HepG2 (cell line): ENCODE results near the gene IFIH1. TPM values are rescaled to one million over a fixed set of nuclear protein-coding genes. Genes with fewer than 3 reads are reported as not detected.

Source experiments
- FOXO1 ChIP-seq: sonication (generic); formaldehyde crosslinking; IDR thresholded peaks from 2 replicates; pipeline ENCODE4 v1.4.0; 2020; ENCODE audit warnings: missing genetic modification reagents
- IRX3 ChIP-seq: sonication (generic); formaldehyde crosslinking; IDR thresholded peaks from 2 replicates; pipeline ENCODE4 v1.8.1; 2023; ENCODE audit warnings: mild to moderate bottlenecking, low read depth, missing genetic modification reagents, borderline replicate concordance
- KAT8 ChIP-seq: IDR thresholded peaks from 2 replicates; pipeline ENCODE4 v1.6.1; 2016; ENCODE audit warnings: missing genetic modification reagents, missing compliant biosample characterization
- MEIS2 ChIP-seq: sonication (generic); formaldehyde crosslinking; IDR thresholded peaks from 2 replicates; pipeline ENCODE4 v1.9.0; 2021; ENCODE audit warnings: mild to moderate bottlenecking, missing genetic modification reagents
- SMAD9 ChIP-seq: sonication (generic); formaldehyde crosslinking; IDR thresholded peaks from 2 replicates; pipeline ENCODE4 v1.5.1; 2020; ENCODE audit warnings: mild to moderate bottlenecking, missing genetic modification reagents
- ZEB1 ChIP-seq: IDR thresholded peaks from 2 replicates; pipeline ENCODE4 v1.6.1; 2012; ENCODE audit warnings: mild to moderate bottlenecking, low read depth, inconsistent platforms; ENCODE audit not compliant: insufficient replicate concordance
- ZNF138 ChIP-seq: sonication (generic); formaldehyde crosslinking; IDR thresholded peaks from 2 replicates; pipeline ENCODE4 v1.5.0; 2020; ENCODE audit warnings: mild to moderate bottlenecking, low read depth, missing genetic modification reagents
- ZNF547 ChIP-seq: sonication (generic); formaldehyde crosslinking; IDR thresholded peaks from 2 replicates; pipeline ENCODE4 v1.5.1; 2020; ENCODE audit warnings: mild to moderate bottlenecking, missing genetic modification reagents
- ZNF670 ChIP-seq: sonication (generic); formaldehyde crosslinking; IDR thresholded peaks from 2 replicates; pipeline ENCODE4 v1.8.0; 2022; ENCODE audit warnings: mild to moderate bottlenecking, missing genetic modification reagents, borderline replicate concordance
- ZSCAN31 ChIP-seq: sonication (generic); formaldehyde crosslinking; IDR thresholded peaks from 2 replicates; pipeline ENCODE4 v1.5.0; 2020; ENCODE audit warnings: low read depth, mild to moderate bottlenecking, missing genetic modification reagents
- polyA plus RNA-seq, 8 experiments: library from polyadenylated mRNA; depleted of rRNA in 3 of 8; stranded (reverse) in 7 of 8; unstranded in 1 of 8; fragments of >200 nt; fragmentation: Illumina TruSeq in 4 of 8; extraction: Trizol in 4 of 8; gene quantifications; 2 replicates each; pipeline versions ENCODE4 v1.2.1 to v1.2.3, GENCODE V29; 2011 to 2016; ENCODE audit warnings: low read depth in 4 of 8, missing spikeins in 1 of 8, mixed read lengths in 1 of 8; ENCODE audit not compliant: insufficient read depth in 1 of 8
- total RNA-seq, 5 experiments: library from RNA; depleted of rRNA; stranded (reverse); fragments of >200 nt; fragmentation: Illumina TruSeq; extraction: Trizol; gene quantifications; 2 replicates each; pipeline ENCODE4 v1.2.3, GENCODE V29; 2016; ENCODE audit warnings: low read depth in 1 of 5
- TF ChIP-seq, protein P1 (sequence below): fragments of 450-650 bp; IDR thresholded peaks from 2 replicates; pipeline ENCODE4 v1.6.1; 2016
- TF ChIP-seq, protein P2 (sequence below): IDR thresholded peaks from 2 replicates; pipeline ENCODE4 v1.6.1; 2016; ENCODE audit warnings: control low read depth
- TF ChIP-seq, protein P3 (sequence below): sonication (generic); formaldehyde crosslinking; IDR thresholded peaks from 2 replicates; pipeline ENCODE4 v1.4.0; 2020; ENCODE audit warnings: missing genetic modification reagents, mild to moderate bottlenecking, borderline replicate concordance
- TF ChIP-seq, protein P4 (sequence below): sonication (generic); formaldehyde crosslinking; IDR thresholded peaks from 2 replicates; pipeline ENCODE4 v1.4.0; 2020; ENCODE audit warnings: mild to moderate bottlenecking, missing genetic modification reagents
- TF ChIP-seq, protein P5 (sequence below): sonication (generic); formaldehyde crosslinking; IDR thresholded peaks from 2 replicates; pipeline ENCODE4 v1.5.0; 2020; ENCODE audit warnings: missing genetic modification reagents
- TF ChIP-seq, protein P6 (sequence below): sonication (generic); formaldehyde crosslinking; IDR thresholded peaks from 2 replicates; pipeline ENCODE4 v1.9.0; 2022; ENCODE audit warnings: missing genetic modification reagents, mild to moderate bottlenecking, borderline replicate concordance
- TF ChIP-seq, protein P7 (sequence below): sonication (generic); formaldehyde crosslinking; conservative IDR thresholded peaks from 2 replicates; pipeline ENCODE4 v1.8.0; 2022; ENCODE audit warnings: mild to moderate bottlenecking, moderate library complexity, missing genetic modification reagents

The IFIH1 gene
- total and polyA plus RNA-seq, 2 of the 13 experiments (the other 11 are each of a cell fraction or from before 2014, with no cell fraction given), result 1.5 to 11.5 TPM

DNA sequence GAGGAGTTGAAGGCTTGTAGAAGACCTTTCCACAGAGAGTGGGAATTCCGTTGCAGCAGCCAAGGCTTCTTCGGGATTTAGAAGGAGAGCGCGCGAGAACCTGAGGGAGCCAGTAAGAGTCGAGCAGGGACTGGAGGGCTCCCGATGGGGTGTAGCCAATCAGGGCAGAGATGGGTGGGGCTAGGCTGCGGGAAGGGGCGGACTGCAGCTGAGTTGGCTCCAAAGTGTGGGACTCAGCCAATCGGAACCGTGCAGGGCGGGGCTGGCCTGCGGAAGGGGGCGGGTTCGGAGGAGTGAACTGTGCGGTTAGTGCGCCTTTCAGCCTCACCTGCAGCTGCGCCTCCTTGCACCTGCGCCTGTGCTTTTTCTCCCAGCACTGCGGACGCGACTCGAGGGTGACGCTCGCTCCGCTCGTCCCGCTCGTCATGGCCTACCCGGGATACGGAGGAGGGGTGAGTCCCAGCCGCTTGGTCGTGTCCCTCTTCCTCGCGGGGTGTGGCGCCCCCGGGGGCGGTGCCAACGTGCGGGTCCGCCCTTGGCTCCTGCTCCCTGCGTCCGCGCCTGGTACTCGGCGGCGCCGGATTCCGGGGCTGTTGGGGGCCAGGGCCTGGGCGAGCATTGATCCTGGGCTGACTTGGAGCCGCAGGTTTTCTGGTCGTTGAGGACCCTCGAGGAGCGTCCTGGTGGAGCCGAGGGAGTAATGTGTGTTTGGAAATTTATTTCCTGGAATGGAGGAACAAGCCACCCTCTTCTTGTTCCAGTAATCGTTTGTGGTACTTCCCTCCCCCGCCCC is 25.5 kb upstream of the IFIH1 start, which contains the start of gene GCA (continued):
- peak; percentile 87 for TF ChIP-seq MEIS2 (CRISPR knock-in tag)
- peak; percentile 96 for TF ChIP-seq ZEB1
- TF ChIP-seq, protein P1, sequence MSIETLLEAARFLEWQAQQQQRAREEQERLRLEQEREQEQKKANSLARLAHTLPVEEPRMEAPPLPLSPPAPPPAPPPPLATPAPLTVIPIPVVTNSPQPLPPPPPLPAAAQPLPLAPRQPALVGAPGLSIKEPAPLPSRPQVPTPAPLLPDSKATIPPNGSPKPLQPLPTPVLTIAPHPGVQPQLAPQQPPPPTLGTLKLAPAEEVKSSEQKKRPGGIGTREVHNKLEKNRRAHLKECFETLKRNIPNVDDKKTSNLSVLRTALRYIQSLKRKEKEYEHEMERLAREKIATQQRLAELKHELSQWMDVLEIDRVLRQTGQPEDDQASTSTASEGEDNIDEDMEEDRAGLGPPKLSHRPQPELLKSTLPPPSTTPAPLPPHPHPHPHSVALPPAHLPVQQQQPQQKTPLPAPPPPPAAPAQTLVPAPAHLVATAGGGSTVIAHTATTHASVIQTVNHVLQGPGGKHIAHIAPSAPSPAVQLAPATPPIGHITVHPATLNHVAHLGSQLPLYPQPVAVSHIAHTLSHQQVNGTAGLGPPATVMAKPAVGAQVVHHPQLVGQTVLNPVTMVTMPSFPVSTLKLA, result no peak
- TF ChIP-seq, protein P2, sequence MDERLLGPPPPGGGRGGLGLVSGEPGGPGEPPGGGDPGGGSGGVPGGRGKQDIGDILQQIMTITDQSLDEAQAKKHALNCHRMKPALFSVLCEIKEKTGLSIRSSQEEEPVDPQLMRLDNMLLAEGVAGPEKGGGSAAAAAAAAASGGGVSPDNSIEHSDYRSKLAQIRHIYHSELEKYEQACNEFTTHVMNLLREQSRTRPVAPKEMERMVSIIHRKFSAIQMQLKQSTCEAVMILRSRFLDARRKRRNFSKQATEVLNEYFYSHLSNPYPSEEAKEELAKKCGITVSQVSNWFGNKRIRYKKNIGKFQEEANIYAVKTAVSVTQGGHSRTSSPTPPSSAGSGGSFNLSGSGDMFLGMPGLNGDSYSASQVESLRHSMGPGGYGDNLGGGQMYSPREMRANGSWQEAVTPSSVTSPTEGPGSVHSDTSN, result no peak
- TF ChIP-seq ZNF547, result peak; percentile 72; the same call in 1 of the 2 replicates
- TF ChIP-seq ZNF138, result 0 out of 2 replicates have a peak, but pooled peaks have one; percentile 61
- TF ChIP-seq ZSCAN31, result peak; percentile 70; the same call in 1 of the 2 replicates
- TF ChIP-seq, protein P3, sequence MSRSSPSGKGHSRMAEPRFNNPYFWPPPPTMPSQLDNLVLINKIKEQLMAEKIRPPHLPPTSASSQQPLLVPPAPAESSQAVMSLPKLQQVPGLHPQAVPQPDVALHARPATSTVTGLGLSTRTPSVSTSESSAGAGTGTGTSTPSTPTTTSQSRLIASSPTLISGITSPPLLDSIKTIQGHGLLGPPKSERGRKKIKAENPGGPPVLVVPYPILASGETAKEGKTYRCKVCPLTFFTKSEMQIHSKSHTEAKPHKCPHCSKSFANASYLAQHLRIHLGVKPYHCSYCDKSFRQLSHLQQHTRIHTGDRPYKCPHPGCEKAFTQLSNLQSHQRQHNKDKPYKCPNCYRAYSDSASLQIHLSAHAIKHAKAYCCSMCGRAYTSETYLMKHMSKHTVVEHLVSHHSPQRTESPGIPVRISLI (CRISPR knock-in tag), result peak; percentile 12; the same call in 1 of the 2 replicates
- TF ChIP-seq IRX3 (CRISPR knock-in tag), result peak; percentile 92; the same call in 1 of the 2 replicates
- TF ChIP-seq, protein P4, sequence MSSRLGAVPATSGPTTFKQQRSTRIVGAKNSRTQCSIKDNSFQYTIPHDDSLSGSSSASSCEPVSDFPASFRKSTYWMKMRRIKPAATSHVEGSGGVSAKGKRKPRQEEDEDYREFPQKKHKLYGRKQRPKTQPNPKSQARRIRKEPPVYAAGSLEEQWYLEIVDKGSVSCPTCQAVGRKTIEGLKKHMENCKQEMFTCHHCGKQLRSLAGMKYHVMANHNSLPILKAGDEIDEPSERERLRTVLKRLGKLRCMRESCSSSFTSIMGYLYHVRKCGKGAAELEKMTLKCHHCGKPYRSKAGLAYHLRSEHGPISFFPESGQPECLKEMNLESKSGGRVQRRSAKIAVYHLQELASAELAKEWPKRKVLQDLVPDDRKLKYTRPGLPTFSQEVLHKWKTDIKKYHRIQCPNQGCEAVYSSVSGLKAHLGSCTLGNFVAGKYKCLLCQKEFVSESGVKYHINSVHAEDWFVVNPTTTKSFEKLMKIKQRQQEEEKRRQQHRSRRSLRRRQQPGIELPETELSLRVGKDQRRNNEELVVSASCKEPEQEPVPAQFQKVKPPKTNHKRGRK, result peak; percentile 67; the same call in 1 of the 2 replicates
- peak; percentile 82; the same call in 1 of the 2 replicates for TF ChIP-seq ZNF670
- TF ChIP-seq, protein P5, sequence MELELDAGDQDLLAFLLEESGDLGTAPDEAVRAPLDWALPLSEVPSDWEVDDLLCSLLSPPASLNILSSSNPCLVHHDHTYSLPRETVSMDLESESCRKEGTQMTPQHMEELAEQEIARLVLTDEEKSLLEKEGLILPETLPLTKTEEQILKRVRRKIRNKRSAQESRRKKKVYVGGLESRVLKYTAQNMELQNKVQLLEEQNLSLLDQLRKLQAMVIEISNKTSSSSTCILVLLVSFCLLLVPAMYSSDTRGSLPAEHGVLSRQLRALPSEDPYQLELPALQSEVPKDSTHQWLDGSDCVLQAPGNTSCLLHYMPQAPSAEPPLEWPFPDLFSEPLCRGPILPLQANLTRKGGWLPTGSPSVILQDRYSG (CRISPR knock-in tag), result no peak
- TF ChIP-seq, protein P6, sequence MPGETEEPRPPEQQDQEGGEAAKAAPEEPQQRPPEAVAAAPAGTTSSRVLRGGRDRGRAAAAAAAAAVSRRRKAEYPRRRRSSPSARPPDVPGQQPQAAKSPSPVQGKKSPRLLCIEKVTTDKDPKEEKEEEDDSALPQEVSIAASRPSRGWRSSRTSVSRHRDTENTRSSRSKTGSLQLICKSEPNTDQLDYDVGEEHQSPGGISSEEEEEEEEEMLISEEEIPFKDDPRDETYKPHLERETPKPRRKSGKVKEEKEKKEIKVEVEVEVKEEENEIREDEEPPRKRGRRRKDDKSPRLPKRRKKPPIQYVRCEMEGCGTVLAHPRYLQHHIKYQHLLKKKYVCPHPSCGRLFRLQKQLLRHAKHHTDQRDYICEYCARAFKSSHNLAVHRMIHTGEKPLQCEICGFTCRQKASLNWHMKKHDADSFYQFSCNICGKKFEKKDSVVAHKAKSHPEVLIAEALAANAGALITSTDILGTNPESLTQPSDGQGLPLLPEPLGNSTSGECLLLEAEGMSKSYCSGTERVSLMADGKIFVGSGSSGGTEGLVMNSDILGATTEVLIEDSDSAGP, result peak; percentile 94
- TF ChIP-seq KAT8, result peak; percentile 77
- TF ChIP-seq FOXO1, result peak; percentile 76
- TF ChIP-seq SMAD9 (CRISPR knock-in tag), result 0 out of 2 replicates have a peak, but pooled peaks have one; percentile 46
- TF ChIP-seq, protein P7, sequence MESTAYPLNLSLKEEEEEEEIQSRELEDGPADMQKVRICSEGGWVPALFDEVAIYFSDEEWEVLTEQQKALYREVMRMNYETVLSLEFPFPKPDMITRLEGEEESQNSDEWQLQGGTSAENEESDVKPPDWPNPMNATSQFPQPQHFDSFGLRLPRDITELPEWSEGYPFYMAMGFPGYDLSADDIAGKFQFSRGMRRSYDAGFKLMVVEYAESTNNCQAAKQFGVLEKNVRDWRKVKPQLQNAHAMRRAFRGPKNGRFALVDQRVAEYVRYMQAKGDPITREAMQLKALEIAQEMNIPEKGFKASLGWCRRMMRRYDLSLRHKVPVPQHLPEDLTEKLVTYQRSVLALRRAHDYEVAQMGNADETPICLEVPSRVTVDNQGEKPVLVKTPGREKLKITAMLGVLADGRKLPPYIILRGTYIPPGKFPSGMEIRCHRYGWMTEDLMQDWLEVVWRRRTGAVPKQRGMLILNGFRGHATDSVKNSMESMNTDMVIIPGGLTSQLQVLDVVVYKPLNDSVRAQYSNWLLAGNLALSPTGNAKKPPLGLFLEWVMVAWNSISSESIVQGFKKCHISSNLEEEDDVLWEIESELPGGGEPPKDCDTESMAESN, result peak; percentile 33; the same call in 1 of the 2 replicates
